Adrenal gland (tissue), 12 donors: ENCODE data around the gene CUL7. TPM values are rescaled to one million over a fixed set of nuclear protein-coding genes. Genes with fewer than 3 reads are reported as not detected.

ENCODE experiments used
- DNase-seq, 7 donors: peaks; one replicate each; pipeline ENCODE4 v3.0.0-alpha.2; 2019 to 2020
- H3K27ac ChIP-seq, 5 donors: fragments of 200-600 bp; sonication (generic) in 4 of 5; 1 replicate in 3 of 5; 2 replicates in 2 of 5; pipeline versions ENCODE4 v1.5.1 to v1.8.0; 2016 to 2020; ENCODE audit warnings: mild to moderate bottlenecking in 1 of 5
- H3K27me3 ChIP-seq: fragments of 200-600 bp; 2 replicates; pipeline ENCODE4 v1.8.0; 2021
- H3K36me3 ChIP-seq, 2 donors: fragments of 200-600 bp; replicated peaks in 1 of 2; 1 replicate in 1 of 2; 2 replicates in 1 of 2; pipeline versions ENCODE4 v1.5.1 to v1.8.0; 2018 to 2022
- H3K4me1 ChIP-seq, 2 donors: fragments of 200-600 bp; replicated peaks in 1 of 2; 1 replicate in 1 of 2; 2 replicates in 1 of 2; pipeline versions ENCODE4 v1.5.1 to v1.8.0; 2018 to 2021
- H3K4me3 ChIP-seq, 4 donors: fragments of 200-600 bp; sonication (generic) in 3 of 4; one replicate each; pipeline ENCODE4 v1.5.1; 2016 to 2018
- H3K9me3 ChIP-seq, 3 donors: fragments of 200-600 bp; sonication (generic) in 1 of 3; replicated peaks in 1 of 3; 1 replicate in 2 of 3; 2 replicates in 1 of 3; pipeline versions ENCODE4 v1.5.1 to v1.8.0; 2016 to 2021
- CTCF ChIP-seq, 6 experiments: fragments of 450-650 bp in 4 of 6; fragments of 200-600 bp in 2 of 6; sonication (generic) in 1 of 6; IDR thresholded peaks; 1 replicate in 5 of 6; 2 replicates in 1 of 6; pipeline versions ENCODE4 v1.5.1 to v1.8.0; 2016 to 2021; ENCODE audit warnings: antibody characterized with exemption in 6 of 6, mild to moderate bottlenecking in 2 of 6, moderate library complexity in 1 of 6
- POLR2A ChIP-seq, 2 donors: fragments of 450-650 bp; IDR thresholded peaks; one replicate each; pipeline ENCODE4 v1.6.1; 2017; ENCODE audit warnings: antibody characterized with exemption in 2 of 2, mild to moderate bottlenecking in 2 of 2, moderate library complexity in 1 of 2
- WGBS, 4 donors: extraction: QIAGEN DNeasy Blood & Tissue Kit in 2 of 4; methylation state at CpG; one replicate each; pipeline versions ENCODE4 v1.1.5 to v1.1.7; 2013 to 2017; 5-methylcytosine and 5-hydroxymethylcytosine counted together
- intact Hi-C, 2 donors: fragments of 100-400 bp; cut with DNase I; formaldehyde crosslinking; loops; one replicate each; pipeline versions ENCODE4 v1.14.1 to v1.15.0; 2022 to 2023
- polyA plus RNA-seq, 3 donors: library from polyadenylated mRNA; stranded (reverse); fragments of 200-250 nt in 2 of 3; fragments of 350-450 nt in 1 of 3; fragmentation: Illumina TruSeq in 1 of 3; extraction: RNeasy Lipid Tissue Mini Kit (QIAGEN cat#74804) in 1 of 3; gene quantifications; one replicate each; pipeline ENCODE4 v1.2.3, GENCODE V29; 2013 to 2014
- total RNA-seq, 9 donors: library from RNA; depleted of rRNA in 4 of 9; stranded (reverse); fragments of >200 nt in 4 of 9; fragments of 120-200 nt in 1 of 9; fragmentation: NEBNext Ultra II Directional in 1 of 9; extraction: Animal tissue kit (Norgen Biotek cat#: 25700) in 1 of 9; gene quantifications; one replicate each; pipeline versions ENCODE4 v1.1.0 to v1.2.4, GENCODE V29; 2013 to 2023
- donor health status: healthy with polysubstance abuse.
- donor health status: Bipolar disorder and iron deficiency.
- donor health status: DM: yes; HTN: yes; CAD: no.
- donor health status: DM: no; HTN: no; CAD: no.
- donor health status: DM: no; HTN: no; CAD: no.
- donor health status: DM: yes; HTN: yes; CAD: no.

The CUL7 gene
- total and polyA plus RNA-seq, 12 donors = 12.0 to 52.5 (median 32.7) TPM

GRCh38 chr6:42993445-42993844 is 60.2 kb downstream of the CUL7 start:
- intact Hi-C loops = loop anchor here in 1 of 2 donors (10.0 kb wide), 1 partner anchor 89 kb away; no protein-coding TSS in a partner anchor

GRCh38 chr6:42989923-42990322 is 63.7 kb downstream of the CUL7 start:
- Histone ChIP-seq H3K36me3 (peaks cover 0 to 12% of the 10 kb centered on the region in 2 donors), H3K27me3 (no peaks in the 10 kb centered on the region), H3K9me3 (no peaks in the 10 kb centered on the region), H3K4me3 (no peak overlapping the region), H3K27ac (no peak overlapping the region), H3K4me1 (peaks cover 11 to 20% of the 10 kb centered on the region in 2 donors)
- no peak for DNase-seq
- TF ChIP-seq CTCF (IDR thresholded peaks at IDR 0.05) (no peak), POLR2A (IDR thresholded peaks at IDR 0.05) (no peak)
- intact Hi-C loops = loop anchor here in 1 of 2 donors (10.0 kb wide), 1 partner anchor 85 kb away; no protein-coding TSS in a partner anchor
- WGBS, 4 donors = 80 to 97% (median 90%) methylated on average over 5 of the region's 5 CpGs

More at GRCh38 chr6:42993445-42993844, 60.2 kb downstream of the CUL7 start:
- H3K9me3 ChIP-seq = no peaks in the 10 kb centered on the region
- H3K36me3 ChIP-seq = peaks cover 0 to 12% of the 10 kb centered on the region in 2 donors
- no peak for TF ChIP-seq CTCF (IDR thresholded peaks at IDR 0.05)
- no peak for TF ChIP-seq POLR2A (IDR thresholded peaks at IDR 0.05)
- no peaks in the 10 kb centered on the region for H3K4me1 ChIP-seq
- no peak overlapping the region for H3K4me3 ChIP-seq
- WGBS, 4 donors = 87 to 98% (median 92%) methylated on average over 2 of the region's 2 CpGs
- no peak for DNase-seq
- H3K27ac ChIP-seq = no peak overlapping the region
- no peaks in the 10 kb centered on the region for H3K27me3 ChIP-seq

GRCh38 chr6:42988486-42989020 is 65.1 kb downstream of the CUL7 start:
- Histone ChIP-seq H3K27ac (no peak overlapping the region), H3K4me1 (peaks cover 16 to 23% of the 10 kb centered on the region in 2 donors)
- intact Hi-C loops = no loop called here

More at GRCh38 chr6:42988486-42989020, 65.1 kb downstream of the CUL7 start:
- 33 to 54% (median 39%) methylated on average over 1 of the region's 1 CpG for WGBS, 4 donors
- Histone ChIP-seq H3K36me3 (peaks cover 0 to 12% of the 10 kb centered on the region in 2 donors), H3K9me3 (no peaks in the 10 kb centered on the region), H3K27me3 (no peaks in the 10 kb centered on the region), H3K4me3 (no peak overlapping the region)
- no peak for DNase-seq
- no peak for TF ChIP-seq CTCF (IDR thresholded peaks at IDR 0.05)
- no peak for TF ChIP-seq POLR2A (IDR thresholded peaks at IDR 0.05)

Other genes starting within 250 kb of the CUL7 start
- 100 to 1,000 TPM in 3 of 9 donors, 10 to 100 TPM in 6; 90.2 to 130 (median 94.9) TPM for gene RPL7L1, start 174.2 kb downstream of the CUL7 start, total RNA-seq
- 100 to 1,000 TPM in 1 of 3 donors, 10 to 100 TPM in 2; 33.3 to 106 (median 47.2) TPM for gene RPL7L1, start 174.2 kb downstream of the CUL7 start, polyA plus RNA-seq
- gene PTCRA, start 137.8 kb downstream of the CUL7 start, total RNA-seq = under 1 TPM in 2 of 9 donors, not detected in 7; 0.22 to 0.34 TPM
- gene PTCRA, start 137.8 kb downstream of the CUL7 start, polyA plus RNA-seq = not detected
- gene CNPY3, start 124.4 kb downstream of the CUL7 start, total RNA-seq = 10 to 100 TPM; 21.1 to 59.7 (median 38.5) TPM
- gene CNPY3, start 124.4 kb downstream of the CUL7 start, polyA plus RNA-seq = 10 to 100 TPM; 22.4 to 53.5 (median 48.2) TPM
- under 1 TPM in 5 of 9 donors, not detected in 4; 0.28 to 0.65 (median 0.52) TPM for gene GNMT, start 93.1 kb downstream of the CUL7 start, total RNA-seq
- 1 to 10 TPM in 2 of 3 donors, under 1 TPM in 1; 0.29 to 4.4 (median 1.1) TPM for gene GNMT, start 93.1 kb downstream of the CUL7 start, polyA plus RNA-seq
- 10 to 100 TPM; 21.0 to 63.9 (median 34.3) TPM for gene PEX6, start 74.7 kb downstream of the CUL7 start, total RNA-seq
- 10 to 100 TPM in 2 of 3 donors, 1 to 10 TPM in 1; 7.4 to 41.7 (median 22.7) TPM for gene PEX6, start 74.7 kb downstream of the CUL7 start, polyA plus RNA-seq
- 10 to 100 TPM; 24.2 to 97.8 (median 32.5) TPM for gene PPP2R5D, start 69.3 kb downstream of the CUL7 start, total RNA-seq
- 10 to 100 TPM; 29.7 to 38.9 (median 37.9) TPM for gene PPP2R5D, start 69.3 kb downstream of the CUL7 start, polyA plus RNA-seq
- 100 to 1,000 TPM in 2 of 9 donors, 10 to 100 TPM in 7; 54.6 to 109 (median 69.8) TPM for gene MEA1, start 39.9 kb downstream of the CUL7 start, total RNA-seq
- 100 to 1,000 TPM in 2 of 3 donors, 10 to 100 TPM in 1; 81.1 to 142 (median 135) TPM for gene MEA1, start 39.9 kb downstream of the CUL7 start, polyA plus RNA-seq
- gene KLHDC3, start 39.6 kb downstream of the CUL7 start, total RNA-seq = 100 to 1,000 TPM in 7 of 9 donors, 10 to 100 TPM in 2; 72.3 to 139 (median 107) TPM
- gene KLHDC3, start 39.6 kb downstream of the CUL7 start, polyA plus RNA-seq = 100 to 1,000 TPM in 2 of 3 donors, 10 to 100 TPM in 1; 51.2 to 144 (median 112) TPM
- 100 to 1,000 TPM in 1 of 9 donors, 10 to 100 TPM in 8; 37.9 to 109 (median 53.7) TPM for gene RRP36, start 32.2 kb downstream of the CUL7 start, total RNA-seq
- gene RRP36, start 32.2 kb downstream of the CUL7 start, polyA plus RNA-seq = 10 to 100 TPM; 29.6 to 98.2 (median 32.1) TPM
- gene MRPL2, start 5.6 kb upstream of the CUL7 start, total RNA-seq = 100 to 1,000 TPM in 1 of 9 donors, 10 to 100 TPM in 8; 16.7 to 118 (median 74.6) TPM
- 100 to 1,000 TPM in 2 of 3 donors, 10 to 100 TPM in 1; 65.9 to 143 (median 124) TPM for gene MRPL2, start 5.6 kb upstream of the CUL7 start, polyA plus RNA-seq
- gene KLC4, start 5.8 kb upstream of the CUL7 start, total RNA-seq = 10 to 100 TPM; 16.1 to 51.9 (median 33.3) TPM
- gene KLC4, start 5.8 kb upstream of the CUL7 start, polyA plus RNA-seq = 10 to 100 TPM; 14.2 to 84.9 (median 47.1) TPM
- 10 to 100 TPM in 4 of 9 donors, 1 to 10 TPM in 5; 2.8 to 16.7 (median 8.4) TPM for gene PTK7, start 22.5 kb upstream of the CUL7 start, total RNA-seq
- 10 to 100 TPM in 1 of 3 donors, 1 to 10 TPM in 2; 2.8 to 14.2 (median 8.1) TPM for gene PTK7, start 22.5 kb upstream of the CUL7 start, polyA plus RNA-seq
- 10 to 100 TPM in 8 of 9 donors, 1 to 10 TPM in 1; 7.3 to 30.9 (median 23.8) TPM for gene SRF, start 117.4 kb upstream of the CUL7 start, total RNA-seq
- 10 to 100 TPM; 12.6 to 23.3 (median 22.4) TPM for gene SRF, start 117.4 kb upstream of the CUL7 start, polyA plus RNA-seq
- 10 to 100 TPM; 23.3 to 49.3 (median 30.0) TPM for gene CUL9, start 128.3 kb upstream of the CUL7 start, total RNA-seq
- gene CUL9, start 128.3 kb upstream of the CUL7 start, polyA plus RNA-seq = 100 to 1,000 TPM in 1 of 3 donors, 10 to 100 TPM in 2; 13.3 to 195 (median 97.5) TPM
- gene DNPH1, start 175.6 kb upstream of the CUL7 start, total RNA-seq = 100 to 1,000 TPM in 6 of 9 donors, 10 to 100 TPM in 3; 57.2 to 229 (median 133) TPM
- 100 to 1,000 TPM in 1 of 3 donors, 10 to 100 TPM in 2; 33.7 to 143 (median 95.1) TPM for gene DNPH1, start 175.6 kb upstream of the CUL7 start, polyA plus RNA-seq
- gene TTBK1, start 189.6 kb upstream of the CUL7 start, total RNA-seq = 1 to 10 TPM in 3 of 9 donors, under 1 TPM in 6; 0.17 to 1.8 (median 0.44) TPM
- gene TTBK1, start 189.6 kb upstream of the CUL7 start, polyA plus RNA-seq = 1 to 10 TPM in 1 of 3 donors, under 1 TPM in 2; 0.81 to 5.4 (median 0.95) TPM
- gene SLC22A7, start 244.4 kb upstream of the CUL7 start, total RNA-seq = under 1 TPM in 1 of 9 donors, not detected in 8; 0.14 TPM
- not detected for gene SLC22A7, start 244.4 kb upstream of the CUL7 start, polyA plus RNA-seq